ENCODE data around the gene TRIM13. TPM values are rescaled to one million over a fixed set of nuclear protein-coding genes. Genes with fewer than 3 reads are reported as not detected.

TRIM13 gene
- total RNA-seq, 1 donor: 21.7 TPM

GRCh38 chr13:49993111-49993510, 3.7 kb upstream of the TRIM13 start:
- Histone ChIP-seq H3K4me2 (ENCODE audit: insufficient read depth, low read length) (no peak overlapping the region), H2AFZ (ENCODE audit: low read length) (no peak overlapping the region), H3K27ac (ENCODE audit: low read depth, low read length) (no peak overlapping the region), H3K27me3 (ENCODE audit: insufficient read depth, low read length) (no peaks in the 10 kb centered on the region), H3K79me2 (ENCODE audit: insufficient read depth, low read length) (peaks cover 6% of the 10 kb centered on the region), H3K9me3 (ENCODE audit: low read depth, low read length) (no peaks in the 10 kb centered on the region), H3K36me3 (ENCODE audit: insufficient read depth, low read length) (peaks cover 13% of the 10 kb centered on the region), H4K20me1 (ENCODE audit: insufficient read depth, low read length) (no peaks in the 10 kb centered on the region), H3K4me3 (ENCODE audit: insufficient read depth, low read length) (no peak overlapping the region), H3K4me1 (ENCODE audit: insufficient read depth, low read length) (peaks cover 1% of the 10 kb centered on the region)
- no peak for DNase-seq (ENCODE audit: insufficient read length, low spot score, missing footprints)
- TF ChIP-seq CTCF (IDR thresholded peaks at IDR 0.05; ENCODE audit: extremely low read depth, low read depth, low read length): no peak

- peaks cover 6% of the 10 kb centered on the region for H3K4me1 ChIP-seq (ENCODE audit: insufficient read depth, low read length)
- peaks cover 12% of the 10 kb centered on the region for H3K79me2 ChIP-seq (ENCODE audit: insufficient read depth, low read length)
- no peak overlapping the region for H3K4me2 ChIP-seq (ENCODE audit: insufficient read depth, low read length)
- peaks cover 8% of the 10 kb centered on the region for H3K36me3 ChIP-seq (ENCODE audit: insufficient read depth, low read length)
- no peak for DNase-seq (ENCODE audit: insufficient read length, low spot score, missing footprints)
- no peak overlapping the region for H3K4me3 ChIP-seq (ENCODE audit: insufficient read depth, low read length)
- no peaks in the 10 kb centered on the region for H3K9me3 ChIP-seq (ENCODE audit: low read depth, low read length)
- no peaks in the 10 kb centered on the region for H4K20me1 ChIP-seq (ENCODE audit: insufficient read depth, low read length)
- no peak overlapping the region for H3K27ac ChIP-seq (ENCODE audit: low read depth, low read length)
- no peak overlapping the region for H2AFZ ChIP-seq (ENCODE audit: low read length)
- no peaks in the 10 kb centered on the region for H3K27me3 ChIP-seq (ENCODE audit: insufficient read depth, low read length)
- TF ChIP-seq CTCF (IDR thresholded peaks at IDR 0.05; ENCODE audit: extremely low read depth, low read depth, low read length): no peak
Measured at GRCh38 chr13:49993666-49994065, 3.2 kb upstream of the TRIM13 start.

GRCh38 chr13:49995625-49996101, 1.2 kb upstream of the TRIM13 start:
- no peak for DNase-seq (ENCODE audit: insufficient read length, low spot score, missing footprints)
- H3K36me3 ChIP-seq (ENCODE audit: insufficient read depth, low read length): peaks cover 7% of the 10 kb centered on the region
- no peaks in the 10 kb centered on the region for H3K9me3 ChIP-seq (ENCODE audit: low read depth, low read length)
- no peaks in the 10 kb centered on the region for H4K20me1 ChIP-seq (ENCODE audit: insufficient read depth, low read length)
- H3K4me1 ChIP-seq (ENCODE audit: insufficient read depth, low read length): peaks cover 17% of the 10 kb centered on the region
- TF ChIP-seq CTCF (IDR thresholded peaks at IDR 0.05; ENCODE audit: extremely low read depth, low read depth, low read length): no peak
- H3K4me3 ChIP-seq (ENCODE audit: insufficient read depth, low read length): peak overlapping the region; percentile 76
- H3K4me2 ChIP-seq (ENCODE audit: insufficient read depth, low read length): peak overlapping the region; percentile 70
- peaks cover 31% of the 10 kb centered on the region for H3K79me2 ChIP-seq (ENCODE audit: insufficient read depth, low read length)
- no peaks in the 10 kb centered on the region for H3K27me3 ChIP-seq (ENCODE audit: insufficient read depth, low read length)
- peak overlapping the region; percentile 7 for H2AFZ ChIP-seq (ENCODE audit: low read length)
- H3K27ac ChIP-seq (ENCODE audit: low read depth, low read length): peak overlapping the region; percentile 70

- DNase-seq (ENCODE audit: insufficient read length, low spot score, missing footprints): peak; percentile 96
- Histone ChIP-seq H3K4me3 (ENCODE audit: insufficient read depth, low read length) (peak overlapping the region; percentile 76), H3K4me1 (ENCODE audit: insufficient read depth, low read length) (peaks cover 17% of the 10 kb centered on the region), H3K27me3 (ENCODE audit: insufficient read depth, low read length) (no peaks in the 10 kb centered on the region), H3K79me2 (ENCODE audit: insufficient read depth, low read length) (peaks cover 36% of the 10 kb centered on the region), H3K27ac (ENCODE audit: low read depth, low read length) (peak overlapping the region; percentile 70), H3K36me3 (ENCODE audit: insufficient read depth, low read length) (peaks cover 7% of the 10 kb centered on the region), H3K4me2 (ENCODE audit: insufficient read depth, low read length) (peak overlapping the region; percentile 70), H3K9me3 (ENCODE audit: low read depth, low read length) (no peaks in the 10 kb centered on the region), H4K20me1 (ENCODE audit: insufficient read depth, low read length) (no peaks in the 10 kb centered on the region), H2AFZ (ENCODE audit: low read length) (peak overlapping the region; percentile 7)
- TF ChIP-seq CTCF (IDR thresholded peaks at IDR 0.05; ENCODE audit: extremely low read depth, low read depth, low read length): no peak
Measured at GRCh38 chr13:49996161-49996915, 504 bp upstream of the TRIM13 start.
